Prostate gland (tissue), 2 donors: ENCODE measurements around the gene ACSM5. TPM values are rescaled to one million over a fixed set of nuclear protein-coding genes. Genes with fewer than 3 reads are reported as not detected.

Experiments
- DNase-seq: peaks from one replicate; pipeline ENCODE4 v3.0.0-alpha.2; 2019; ENCODE audit warnings: low spot score
- H3K27ac ChIP-seq, 2 donors: fragments of 200-600 bp; sonication (generic); 2 replicates each; pipeline ENCODE4 v1.5.1; 2017 to 2019
- H3K27me3 ChIP-seq: fragments of 200-600 bp; sonication (generic); replicated peaks from 2 replicates; pipeline ENCODE4 v1.5.1; 2019; ENCODE audit not compliant: insufficient read depth
- H3K36me3 ChIP-seq, 2 donors: fragments of 200-600 bp; sonication (generic); 1 replicate in 1 of 2; 2 replicates in 1 of 2; pipeline versions ENCODE4 v1.5.1 to v1.8.1; 2017 to 2019
- H3K4me1 ChIP-seq: fragments of 200-600 bp; sonication (generic); replicated peaks from 2 replicates; pipeline ENCODE4 v1.5.1; 2019
- H3K4me3 ChIP-seq, 2 donors: fragments of 200-600 bp; sonication (generic); 2 replicates each; pipeline ENCODE4 v1.5.1; 2017 to 2019
- H3K9me3 ChIP-seq: fragments of 200-600 bp; sonication (generic); 2 replicates; pipeline ENCODE4 v1.5.1; 2017
- CTCF ChIP-seq, 4 experiments: fragments of 200-600 bp in 2 of 4; fragments of 450-650 bp in 2 of 4; sonication (generic) in 2 of 4; IDR thresholded peaks; 1 replicate in 3 of 4; 2 replicates in 1 of 4; pipeline ENCODE4 v1.5.1; 2016 to 2019; ENCODE audit warnings: antibody characterized with exemption in 4 of 4, mild to moderate bottlenecking in 2 of 4, moderate library complexity in 2 of 4
- POLR2A ChIP-seq: fragments of 450-650 bp; IDR thresholded peaks from one replicate; pipeline ENCODE4 v1.6.1; 2016; ENCODE audit warnings: antibody characterized with exemption, mild to moderate bottlenecking
- POLR2AphosphoS5 ChIP-seq: sonication (generic); formaldehyde crosslinking; IDR thresholded peaks from one replicate; pipeline ENCODE4 v1.6.1; 2017; ENCODE audit warnings: antibody characterized with exemption
- WGBS: methylation state at CpG from one replicate; pipeline ENCODE4 v1.1.5; 2018; 5-methylcytosine and 5-hydroxymethylcytosine counted together
- intact Hi-C: fragments of 100-400 bp; cut with DNase I; formaldehyde crosslinking; loops from one replicate; pipeline ENCODE4 v1.14.2; 2022
- total RNA-seq, 2 donors: library from RNA; depleted of rRNA; stranded (reverse); fragments of >200 nt; gene quantifications; one replicate each; pipeline ENCODE4 v1.1.0, GENCODE V29; 2016

Gene ACSM5
- total RNA-seq, 2 donors from 2014 or later = 1.1 to 9.7 TPM

DNA sequence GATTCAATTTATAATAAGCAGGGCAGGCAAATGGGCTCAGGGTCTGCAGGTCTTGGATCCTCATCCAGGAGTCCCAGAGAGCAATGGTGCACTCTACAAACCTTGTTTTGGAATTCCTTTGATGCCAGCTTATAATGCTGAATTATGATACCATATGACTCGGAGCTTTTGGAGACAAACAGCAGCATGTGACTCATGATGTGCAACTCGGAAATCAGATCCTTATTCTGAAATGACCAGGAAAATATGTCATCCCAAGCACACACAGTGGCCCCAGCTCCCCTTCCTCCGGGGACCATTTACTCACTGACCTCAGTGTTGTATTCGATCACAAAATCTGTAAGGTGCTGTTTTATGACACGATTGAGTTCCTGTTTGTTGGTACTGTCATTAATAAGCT, 36.6 kb upstream of the ACSM5 start:
- no peak for DNase-seq
- intact Hi-C loops = no loop called here
- H3K4me3 ChIP-seq = no peak overlapping the region
- H3K27me3 ChIP-seq = no peaks in the 10 kb centered on the region
- H3K4me1 ChIP-seq = no peaks in the 10 kb centered on the region
- TF ChIP-seq POLR2A = no peak
- no peak for TF ChIP-seq POLR2AphosphoS5
- TF ChIP-seq CTCF (IDR thresholded peaks at IDR 0.05) = no peak
- no peak overlapping the region for H3K27ac ChIP-seq
- H3K36me3 ChIP-seq = no peaks in the 10 kb centered on the region
- 83% methylated on average over 5 of the region's 5 CpGs for WGBS
- H3K9me3 ChIP-seq = no peaks in the 10 kb centered on the region

DNA sequence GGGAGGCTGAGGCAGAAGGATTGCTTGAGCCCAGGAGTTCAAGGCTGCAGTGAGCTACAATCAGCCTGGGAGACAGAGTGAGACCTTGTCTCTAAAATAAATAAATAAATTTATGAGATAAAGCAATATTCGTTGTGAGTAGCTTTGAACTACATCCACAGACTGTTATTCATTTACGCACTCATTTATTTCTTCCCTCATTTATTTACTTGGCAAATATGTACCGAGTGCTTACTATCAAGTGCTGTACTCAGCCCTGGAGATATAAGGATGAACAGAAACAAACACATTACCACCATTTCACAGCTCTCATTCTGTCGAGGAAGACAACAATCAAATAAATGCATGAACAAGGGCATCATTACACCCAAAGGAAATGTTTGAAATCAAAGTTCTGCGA, 32.2 kb upstream of the ACSM5 start:
- DNase-seq = no peak
- Histone ChIP-seq H3K4me3 (no peak overlapping the region), H3K27ac (no peak overlapping the region), H3K36me3 (no peaks in the 10 kb centered on the region), H3K4me1 (no peaks in the 10 kb centered on the region), H3K27me3 (no peaks in the 10 kb centered on the region), H3K9me3 (no peaks in the 10 kb centered on the region)
- intact Hi-C loops = no loop called here
- 43% methylated on average over 5 of the region's 5 CpGs for WGBS
- TF ChIP-seq POLR2A = no peak
- TF ChIP-seq POLR2AphosphoS5 = no peak
- no peak for TF ChIP-seq CTCF (IDR thresholded peaks at IDR 0.05)

GRCh38 chr16:20380782-20381181, 28.6 kb upstream of the ACSM5 start:
- WGBS = 39% methylated on average over 3 of the region's 3 CpGs

GRCh38 chr16:20382202-20382948, 27.0 kb upstream of the ACSM5 start:
- intact Hi-C loops = loop anchor here (5.0 kb wide), 1 partner anchor 475 kb away; no protein-coding TSS in a partner anchor
- Histone ChIP-seq H3K27me3 (no peaks in the 10 kb centered on the region), H3K27ac (no peak overlapping the region), H3K4me1 (no peaks in the 10 kb centered on the region), H3K4me3 (no peak overlapping the region), H3K9me3 (no peaks in the 10 kb centered on the region), H3K36me3 (no peaks in the 10 kb centered on the region)
- WGBS = 90% methylated on average over 7 of the region's 7 CpGs
- no peak for DNase-seq
- no peak for TF ChIP-seq CTCF (IDR thresholded peaks at IDR 0.05)
- no peak for TF ChIP-seq POLR2AphosphoS5
- no peak for TF ChIP-seq POLR2A

More at GRCh38 chr16:20380782-20381181, 28.6 kb upstream of the ACSM5 start:
- H3K9me3 ChIP-seq = no peaks in the 10 kb centered on the region
- TF ChIP-seq POLR2AphosphoS5 = no peak
- TF ChIP-seq CTCF (IDR thresholded peaks at IDR 0.05) = no peak
- no peak for TF ChIP-seq POLR2A
- H3K27ac ChIP-seq = no peak overlapping the region
- no peaks in the 10 kb centered on the region for H3K36me3 ChIP-seq
- no peaks in the 10 kb centered on the region for H3K27me3 ChIP-seq
- intact Hi-C loops = loop anchor here (5.0 kb wide), 1 partner anchor 473 kb away; no protein-coding TSS in a partner anchor
- DNase-seq = no peak
- H3K4me3 ChIP-seq = no peak overlapping the region
- no peaks in the 10 kb centered on the region for H3K4me1 ChIP-seq
